Measurements from ENCODE around the gene RIMBP2.

RIMBP2 gene

GRCh38 chr12:130762319-130762675 is 46.2 kb upstream of the RIMBP2 start:
- TF ChIP-seq TAF1 (IDR thresholded peaks at IDR 0.05; ENCODE audit: borderline replicate concordance, insufficient read depth, low read length): no peak

GRCh38 chr12:130761537-130762318 is 45.6 kb upstream of the RIMBP2 start:
- TF ChIP-seq, protein P1, sequence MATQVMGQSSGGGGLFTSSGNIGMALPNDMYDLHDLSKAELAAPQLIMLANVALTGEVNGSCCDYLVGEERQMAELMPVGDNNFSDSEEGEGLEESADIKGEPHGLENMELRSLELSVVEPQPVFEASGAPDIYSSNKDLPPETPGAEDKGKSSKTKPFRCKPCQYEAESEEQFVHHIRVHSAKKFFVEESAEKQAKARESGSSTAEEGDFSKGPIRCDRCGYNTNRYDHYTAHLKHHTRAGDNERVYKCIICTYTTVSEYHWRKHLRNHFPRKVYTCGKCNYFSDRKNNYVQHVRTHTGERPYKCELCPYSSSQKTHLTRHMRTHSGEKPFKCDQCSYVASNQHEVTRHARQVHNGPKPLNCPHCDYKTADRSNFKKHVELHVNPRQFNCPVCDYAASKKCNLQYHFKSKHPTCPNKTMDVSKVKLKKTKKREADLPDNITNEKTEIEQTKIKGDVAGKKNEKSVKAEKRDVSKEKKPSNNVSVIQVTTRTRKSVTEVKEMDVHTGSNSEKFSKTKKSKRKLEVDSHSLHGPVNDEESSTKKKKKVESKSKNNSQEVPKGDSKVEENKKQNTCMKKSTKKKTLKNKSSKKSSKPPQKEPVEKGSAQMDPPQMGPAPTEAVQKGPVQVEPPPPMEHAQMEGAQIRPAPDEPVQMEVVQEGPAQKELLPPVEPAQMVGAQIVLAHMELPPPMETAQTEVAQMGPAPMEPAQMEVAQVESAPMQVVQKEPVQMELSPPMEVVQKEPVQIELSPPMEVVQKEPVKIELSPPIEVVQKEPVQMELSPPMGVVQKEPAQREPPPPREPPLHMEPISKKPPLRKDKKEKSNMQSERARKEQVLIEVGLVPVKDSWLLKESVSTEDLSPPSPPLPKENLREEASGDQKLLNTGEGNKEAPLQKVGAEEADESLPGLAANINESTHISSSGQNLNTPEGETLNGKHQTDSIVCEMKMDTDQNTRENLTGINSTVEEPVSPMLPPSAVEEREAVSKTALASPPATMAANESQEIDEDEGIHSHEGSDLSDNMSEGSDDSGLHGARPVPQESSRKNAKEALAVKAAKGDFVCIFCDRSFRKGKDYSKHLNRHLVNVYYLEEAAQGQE (IDR thresholded peaks at IDR 0.05; ENCODE audit: insufficient read depth in 1 of 2, low read depth in 2 of 2, low read length in 2 of 2): 0 out of 4 replicates have a peak, but pooled peaks of 1 of the 2 experiments have one; percentile 10
- no peak for TF ChIP-seq SIN3A (IDR thresholded peaks at IDR 0.05; ENCODE audit: borderline replicate concordance, insufficient read depth, low read length)
- no peak for TF ChIP-seq FOXP2 (optimal IDR thresholded peaks at IDR 0.05; ENCODE audit: borderline replicate concordance, extremely low read depth, extremely low read length, insufficient read depth)
- TF ChIP-seq TAF1 (IDR thresholded peaks at IDR 0.05; ENCODE audit: borderline replicate concordance, insufficient read depth, low read length): no peak

GRCh38 chr12:130754234-130754901 is 38.3 kb upstream of the RIMBP2 start:
- TF ChIP-seq SIN3A (IDR thresholded peaks at IDR 0.05; ENCODE audit: borderline replicate concordance, insufficient read depth, low read length) (no peak), POLR2AphosphoS5 (IDR thresholded peaks at IDR 0.05; ENCODE audit: low read depth, low read length) (no peak), TAF1 (IDR thresholded peaks at IDR 0.05; ENCODE audit: borderline replicate concordance, insufficient read depth, low read length) (no peak), FOXP2 (optimal IDR thresholded peaks at IDR 0.05; ENCODE audit: borderline replicate concordance, extremely low read depth, extremely low read length, insufficient read depth) (no peak)
- TF ChIP-seq, protein P1 (IDR thresholded peaks at IDR 0.05; ENCODE audit: insufficient read depth in 1 of 2, low read depth in 2 of 2, low read length in 2 of 2): no peak

DNA sequence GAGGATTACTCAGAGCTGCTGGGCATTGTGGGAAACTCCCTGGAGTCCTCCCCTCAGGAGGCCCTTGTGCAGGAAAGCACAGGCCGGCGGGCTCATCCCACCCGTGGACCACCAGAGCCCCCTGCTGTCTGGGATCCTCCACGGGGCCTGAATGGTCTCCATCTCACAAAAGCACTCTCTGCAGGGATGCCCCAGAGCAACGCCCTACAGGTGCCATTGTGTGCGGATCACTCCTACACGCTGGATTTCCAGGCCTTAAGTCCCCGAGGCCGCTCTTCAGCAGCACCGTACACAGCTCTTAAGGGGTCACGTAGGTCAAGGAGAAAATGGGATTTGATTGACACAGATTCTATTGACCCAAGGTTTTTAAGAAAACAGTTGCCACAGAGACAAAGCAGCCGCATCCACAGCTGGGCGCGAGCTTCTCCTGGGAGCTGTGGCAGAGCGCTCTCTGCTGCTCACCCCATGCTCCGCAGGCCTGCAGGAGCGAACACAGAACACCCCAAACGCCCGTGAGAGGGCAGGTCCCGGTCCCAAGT is 36.7 kb upstream of the RIMBP2 start:
- TF ChIP-seq SIN3A (IDR thresholded peaks at IDR 0.05; ENCODE audit: borderline replicate concordance, insufficient read depth, low read length): no peak
- no peak for TF ChIP-seq FOXP2 (optimal IDR thresholded peaks at IDR 0.05; ENCODE audit: borderline replicate concordance, extremely low read depth, extremely low read length, insufficient read depth)

GRCh38 chr12:130748786-130749185 is 32.7 kb upstream of the RIMBP2 start:
- TF ChIP-seq POLR2AphosphoS5 (IDR thresholded peaks at IDR 0.05; ENCODE audit: low read depth, low read length): no peak
- TF ChIP-seq SIN3A (IDR thresholded peaks at IDR 0.05; ENCODE audit: borderline replicate concordance, insufficient read depth, low read length): no peak
- no peak for TF ChIP-seq TAF1 (IDR thresholded peaks at IDR 0.05; ENCODE audit: borderline replicate concordance, insufficient read depth, low read length)
- TF ChIP-seq FOXP2 (optimal IDR thresholded peaks at IDR 0.05; ENCODE audit: borderline replicate concordance, extremely low read depth, extremely low read length, insufficient read depth): no peak
- TF ChIP-seq, protein P1 (IDR thresholded peaks at IDR 0.05; ENCODE audit: insufficient read depth in 1 of 2, low read depth in 2 of 2, low read length in 2 of 2): no peak

Data from PFSK-1 (cell line).